Measurements from ENCODE around the gene BCLAF1.
A peak's percentile ranks its signal among the peaks of the same experiment; 100 is the strongest.

The BCLAF1 gene

DNA sequence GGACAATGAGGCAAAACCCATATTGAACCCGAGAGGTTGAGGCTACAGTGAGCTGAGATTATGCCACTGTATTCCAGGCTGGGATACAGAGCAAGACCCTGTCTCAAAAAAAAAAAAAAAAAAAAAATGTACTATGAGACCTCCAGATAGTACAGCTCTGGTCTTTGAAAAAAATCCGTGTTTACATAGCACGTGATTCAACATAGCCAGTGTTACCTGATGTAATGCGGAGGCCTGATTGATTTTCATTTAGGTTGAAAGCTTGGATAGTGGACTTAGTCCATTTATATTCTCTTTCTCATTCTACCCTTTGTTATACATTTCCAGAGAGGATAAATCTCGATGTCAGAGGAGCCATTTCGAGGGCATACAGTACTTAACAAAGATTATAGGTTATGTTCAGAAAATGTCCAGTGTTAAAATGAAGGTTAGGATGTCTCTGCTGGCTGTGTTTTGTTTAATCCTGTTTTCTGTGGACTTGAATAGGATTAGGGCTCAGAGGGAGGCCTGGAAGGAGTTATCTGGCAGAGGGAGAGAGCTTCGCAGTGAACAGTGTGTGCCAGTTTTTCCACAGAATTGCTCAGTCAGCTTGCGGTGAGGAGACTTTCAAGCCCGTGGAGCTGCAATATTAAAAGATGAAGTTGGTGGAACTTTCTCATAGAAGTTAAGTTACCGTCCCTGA, 33.9 kb upstream of the BCLAF1 start:
- peak; percentile 11 for DNase-seq (ENCODE audit: low read depth)
- H3K4me3 ChIP-seq (replicated peaks; ENCODE audit: low read depth, low read length), result no peak overlapping the region
- TF ChIP-seq, protein P1, sequence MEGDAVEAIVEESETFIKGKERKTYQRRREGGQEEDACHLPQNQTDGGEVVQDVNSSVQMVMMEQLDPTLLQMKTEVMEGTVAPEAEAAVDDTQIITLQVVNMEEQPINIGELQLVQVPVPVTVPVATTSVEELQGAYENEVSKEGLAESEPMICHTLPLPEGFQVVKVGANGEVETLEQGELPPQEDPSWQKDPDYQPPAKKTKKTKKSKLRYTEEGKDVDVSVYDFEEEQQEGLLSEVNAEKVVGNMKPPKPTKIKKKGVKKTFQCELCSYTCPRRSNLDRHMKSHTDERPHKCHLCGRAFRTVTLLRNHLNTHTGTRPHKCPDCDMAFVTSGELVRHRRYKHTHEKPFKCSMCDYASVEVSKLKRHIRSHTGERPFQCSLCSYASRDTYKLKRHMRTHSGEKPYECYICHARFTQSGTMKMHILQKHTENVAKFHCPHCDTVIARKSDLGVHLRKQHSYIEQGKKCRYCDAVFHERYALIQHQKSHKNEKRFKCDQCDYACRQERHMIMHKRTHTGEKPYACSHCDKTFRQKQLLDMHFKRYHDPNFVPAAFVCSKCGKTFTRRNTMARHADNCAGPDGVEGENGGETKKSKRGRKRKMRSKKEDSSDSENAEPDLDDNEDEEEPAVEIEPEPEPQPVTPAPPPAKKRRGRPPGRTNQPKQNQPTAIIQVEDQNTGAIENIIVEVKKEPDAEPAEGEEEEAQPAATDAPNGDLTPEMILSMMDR (IDR thresholded peaks at IDR 0.05; ENCODE audit: low read length, missing control alignments), result no peak

DNA sequence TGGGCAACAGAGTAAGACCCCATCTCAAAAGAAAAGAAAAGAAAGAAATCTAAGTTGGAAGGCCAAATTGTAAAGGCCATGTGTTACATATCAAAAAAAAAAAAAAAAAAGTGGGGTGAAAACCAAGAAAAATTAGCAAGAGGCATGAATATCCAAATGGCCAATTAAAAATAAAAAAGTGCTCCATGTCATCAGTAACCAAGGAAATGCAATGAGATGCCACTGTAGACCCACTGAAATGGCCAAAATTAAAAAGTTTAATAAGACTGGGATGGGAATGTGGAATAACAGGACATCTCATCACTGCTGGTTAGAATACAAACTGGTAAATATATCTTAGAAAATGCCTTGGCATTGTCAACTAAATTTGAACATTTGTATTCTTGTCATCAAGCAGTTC, 30.1 kb upstream of the BCLAF1 start:
- no peak for DNase-seq (ENCODE audit: low read depth)
- TF ChIP-seq, protein P1 (IDR thresholded peaks at IDR 0.05; ENCODE audit: low read length, missing control alignments), result no peak

DNA sequence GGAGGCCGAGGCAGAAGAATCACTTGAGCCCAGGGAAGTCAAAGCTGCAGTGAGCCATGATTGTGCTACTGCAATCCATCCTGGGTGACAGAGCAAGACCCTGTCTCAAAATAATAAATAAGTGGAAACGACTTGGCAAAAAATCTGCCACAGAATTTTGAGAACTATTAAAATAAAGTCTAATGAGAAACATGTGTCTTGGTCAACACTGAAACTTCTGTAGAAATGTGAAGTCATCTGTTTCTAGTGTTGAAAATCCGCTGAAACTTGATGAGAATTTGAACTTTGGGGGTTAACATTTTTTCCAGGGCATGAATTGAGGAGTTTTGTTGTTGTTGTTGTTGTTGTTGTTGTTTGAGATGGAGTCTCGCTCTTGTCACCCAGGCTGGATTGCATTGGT, 29.0 kb upstream of the BCLAF1 start:
- DNase-seq (ENCODE audit: low read depth), result no peak
- TF ChIP-seq, protein P1 (IDR thresholded peaks at IDR 0.05; ENCODE audit: low read length, missing control alignments), result no peak
- no peak overlapping the region for H3K4me3 ChIP-seq (replicated peaks; ENCODE audit: low read depth, low read length)

More for the DNA sequence above, 30.1 kb upstream of the BCLAF1 start:
- H3K4me3 ChIP-seq (replicated peaks; ENCODE audit: low read depth, low read length), result no peak overlapping the region

DNA sequence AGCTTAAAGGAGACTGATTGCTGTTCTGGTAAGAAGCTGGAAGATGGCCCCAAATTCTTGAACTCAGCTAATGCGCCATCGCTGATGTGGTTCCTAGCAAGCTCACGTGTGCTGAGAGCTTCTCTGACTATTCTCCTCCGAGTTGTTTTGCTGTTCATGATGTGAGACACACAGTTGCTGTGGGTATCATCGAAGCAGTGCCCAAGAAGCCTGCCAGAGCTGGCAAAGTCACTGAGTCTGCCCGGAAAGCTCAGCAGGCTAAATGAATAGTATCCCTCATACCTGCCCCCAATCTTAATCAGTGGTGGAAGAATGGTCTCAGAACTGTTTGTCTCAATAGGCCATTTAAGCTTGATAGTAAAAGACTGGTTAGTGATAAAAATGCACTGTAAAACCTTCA, 28.3 kb upstream of the BCLAF1 start:
- DNase-seq (ENCODE audit: low read depth), result no peak
- TF ChIP-seq, protein P1 (IDR thresholded peaks at IDR 0.05; ENCODE audit: low read length, missing control alignments), result no peak
- H3K4me3 ChIP-seq (replicated peaks; ENCODE audit: low read depth, low read length), result no peak overlapping the region

DNA sequence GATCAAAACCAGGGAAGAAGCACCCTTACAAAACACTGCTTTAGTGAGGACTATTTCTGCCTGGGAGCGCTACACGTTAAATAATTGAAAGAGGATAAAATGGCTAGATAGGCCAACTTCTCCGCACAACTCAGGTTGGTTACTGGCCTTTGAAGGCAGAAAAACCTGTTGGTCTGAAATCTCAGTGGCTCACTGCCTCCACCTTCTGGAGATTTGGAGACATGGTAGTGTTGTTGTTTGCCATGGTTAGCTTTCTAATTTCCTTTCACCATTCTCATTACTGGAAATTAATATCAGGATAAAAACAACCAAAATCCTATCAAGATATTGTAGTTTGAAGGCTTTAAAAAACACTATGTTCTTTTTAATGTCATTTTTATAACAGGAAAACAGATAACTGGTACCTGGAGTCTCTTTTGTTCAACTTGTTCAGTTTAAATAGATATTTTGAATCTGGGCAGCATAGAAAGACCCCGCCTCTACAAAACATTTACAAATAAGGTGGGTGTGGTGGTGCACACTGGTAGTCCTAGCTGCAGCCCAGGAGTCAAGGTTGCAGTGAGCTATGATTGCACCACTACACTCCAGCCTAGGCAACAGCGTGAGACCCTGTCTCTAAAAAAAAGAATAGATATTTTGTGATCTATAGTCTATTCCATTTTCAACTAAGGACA, 27.5 kb upstream of the BCLAF1 start:
- no peak overlapping the region for H3K4me3 ChIP-seq (replicated peaks; ENCODE audit: low read depth, low read length)
- DNase-seq (ENCODE audit: low read depth), result peak; percentile 83
- TF ChIP-seq, protein P1 (IDR thresholded peaks at IDR 0.05; ENCODE audit: low read length, missing control alignments), result peak; percentile 91

DNA sequence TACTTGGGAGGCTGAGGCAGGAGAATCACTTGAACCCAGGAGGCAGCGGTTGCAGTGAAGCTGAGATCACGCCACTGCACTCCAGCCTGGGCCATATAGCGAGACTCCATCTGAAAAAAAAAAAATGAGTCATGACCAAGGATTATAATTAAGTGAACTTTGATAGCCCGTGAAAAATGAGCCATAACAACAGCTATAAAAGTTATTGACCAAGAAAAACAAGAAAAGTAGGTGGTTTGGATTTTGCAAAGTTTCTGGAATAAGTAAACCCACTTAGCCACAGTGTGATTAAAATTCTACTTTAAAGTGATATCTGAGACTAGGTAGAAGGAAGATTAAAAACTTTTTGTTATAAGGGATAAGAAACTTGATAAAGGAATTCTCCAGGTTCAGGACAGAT, 25.9 kb upstream of the BCLAF1 start:
- no peak overlapping the region for H3K4me3 ChIP-seq (replicated peaks; ENCODE audit: low read depth, low read length)
- no peak for DNase-seq (ENCODE audit: low read depth)
- TF ChIP-seq, protein P1 (IDR thresholded peaks at IDR 0.05; ENCODE audit: low read length, missing control alignments), result no peak
